Activated naive CD8-positive, alpha-beta T cell treated with anti-CD3 and anti-CD28 coated beads, Interleukin-2, amount 10 ng/mL, durations not matched to agents 7 days and 5 days (primary cell): ENCODE measurements around the gene TNS4. TPM values are rescaled to one million over a fixed set of nuclear protein-coding genes. Genes with fewer than 3 reads are reported as not detected.

ENCODE experiments used
- ATAC-seq: fragments of 150-1000 bp; cut with Tn5 transposase; one replicate; pipeline ENCODE4 v1.10.0; 2021; ENCODE audit warnings: low read depth, moderate library complexity
- POLR2A ChIA-PET: fragments of 350-600 bp; sonication (Branson Sonifier 250); formaldehyde crosslinking; loops from one replicate; lab custom pipeline; 2021; ENCODE audit warnings: antibody characterized with exemption; lab: Charles Lee
- DNase-seq: peaks from one replicate; pipeline ENCODE4 v3.0.0; 2021
- H3K27ac Mint-ChIP-seq: one replicate; pipeline ENCODE4 v1.8.0; 2022; ENCODE audit warnings: mild to moderate bottlenecking, mixed read lengths
- H3K27me3 Mint-ChIP-seq: one replicate; pipeline ENCODE4 v1.8.0; 2022; ENCODE audit warnings: mild to moderate bottlenecking, moderate library complexity, mixed read lengths
- H3K36me3 Mint-ChIP-seq: one replicate; pipeline ENCODE4 v1.8.0; 2021; ENCODE audit warnings: mild to moderate bottlenecking, mixed read lengths
- H3K4me1 Mint-ChIP-seq: one replicate; pipeline ENCODE4 v1.8.0; 2021; ENCODE audit warnings: mixed read lengths
- H3K4me3 Mint-ChIP-seq: one replicate; pipeline ENCODE4 v1.8.0; 2022; ENCODE audit warnings: mild to moderate bottlenecking, moderate library complexity, mixed read lengths
- H3K9me3 Mint-ChIP-seq: one replicate; pipeline ENCODE4 v1.8.0; 2021; ENCODE audit warnings: mixed read lengths
- total RNA-seq, 2 experiments: library from RNA; stranded (reverse); gene quantifications; one replicate each; pipeline ENCODE4 v1.2.3, GENCODE V29; 2021

The TNS4 gene
- total RNA-seq, 2 experiments from 2014 or later: 9.0 to 9.7 TPM

DNA sequence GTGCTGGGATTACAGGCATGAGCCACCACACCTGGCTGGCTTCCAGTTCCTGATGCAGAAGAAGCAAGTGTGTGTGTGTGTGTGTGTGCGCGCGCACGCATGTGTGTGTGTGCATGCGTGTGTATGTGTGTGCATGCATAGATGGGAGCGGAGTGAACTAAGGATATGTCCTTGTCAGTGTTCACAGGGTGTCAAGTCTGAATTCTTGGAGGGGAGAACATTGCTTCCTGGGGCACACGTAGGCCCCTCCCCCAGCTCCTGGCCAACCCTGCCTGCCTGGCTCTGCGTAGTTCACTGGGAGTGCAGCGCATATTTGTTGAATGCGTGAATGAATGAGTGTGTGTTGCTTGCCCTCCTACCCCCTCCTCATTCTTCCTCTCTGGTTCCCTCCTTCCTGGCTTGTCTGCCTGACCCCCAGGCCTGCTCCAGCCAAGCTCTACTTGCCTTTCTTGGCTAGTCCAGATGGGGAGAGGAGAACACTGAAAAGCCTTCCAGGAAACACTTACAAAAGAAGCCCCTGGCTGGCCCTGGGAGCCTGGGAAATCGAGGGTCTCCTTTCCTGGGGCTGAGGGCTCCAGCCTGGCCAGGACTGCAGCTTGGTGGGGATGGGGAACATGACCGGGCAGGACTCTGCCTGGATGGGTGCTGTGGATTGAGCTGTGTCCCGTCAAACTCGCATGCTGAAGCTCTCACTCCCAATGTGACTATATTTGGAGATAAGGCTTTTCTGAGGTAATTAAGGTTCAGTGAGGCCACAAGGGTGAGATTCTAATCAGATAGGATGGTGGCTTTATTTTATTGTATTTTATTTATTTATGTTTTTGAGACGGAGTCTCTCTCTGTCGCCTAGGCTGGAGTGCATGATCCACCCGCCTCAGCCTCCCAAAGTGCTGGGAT is 30.2 kb downstream of the TNS4 start:
- Mint-ChIP-seq H3K36me3 (peaks cover 5% of the 10 kb centered on the region), H3K4me3 (no peak overlapping the region), H3K27me3 (peaks cover 21% of the 10 kb centered on the region), H3K9me3 (no peaks in the 10 kb centered on the region), H3K4me1 (peaks cover 4% of the 10 kb centered on the region), H3K27ac (no peak overlapping the region)
- ATAC-seq: no peak
- no peak for DNase-seq
- POLR2A ChIA-PET: interaction anchor here (0.5 kb wide), 1 partner anchor 62 kb away, joined by 3 read pairs; no protein-coding TSS in a partner anchor

DNA sequence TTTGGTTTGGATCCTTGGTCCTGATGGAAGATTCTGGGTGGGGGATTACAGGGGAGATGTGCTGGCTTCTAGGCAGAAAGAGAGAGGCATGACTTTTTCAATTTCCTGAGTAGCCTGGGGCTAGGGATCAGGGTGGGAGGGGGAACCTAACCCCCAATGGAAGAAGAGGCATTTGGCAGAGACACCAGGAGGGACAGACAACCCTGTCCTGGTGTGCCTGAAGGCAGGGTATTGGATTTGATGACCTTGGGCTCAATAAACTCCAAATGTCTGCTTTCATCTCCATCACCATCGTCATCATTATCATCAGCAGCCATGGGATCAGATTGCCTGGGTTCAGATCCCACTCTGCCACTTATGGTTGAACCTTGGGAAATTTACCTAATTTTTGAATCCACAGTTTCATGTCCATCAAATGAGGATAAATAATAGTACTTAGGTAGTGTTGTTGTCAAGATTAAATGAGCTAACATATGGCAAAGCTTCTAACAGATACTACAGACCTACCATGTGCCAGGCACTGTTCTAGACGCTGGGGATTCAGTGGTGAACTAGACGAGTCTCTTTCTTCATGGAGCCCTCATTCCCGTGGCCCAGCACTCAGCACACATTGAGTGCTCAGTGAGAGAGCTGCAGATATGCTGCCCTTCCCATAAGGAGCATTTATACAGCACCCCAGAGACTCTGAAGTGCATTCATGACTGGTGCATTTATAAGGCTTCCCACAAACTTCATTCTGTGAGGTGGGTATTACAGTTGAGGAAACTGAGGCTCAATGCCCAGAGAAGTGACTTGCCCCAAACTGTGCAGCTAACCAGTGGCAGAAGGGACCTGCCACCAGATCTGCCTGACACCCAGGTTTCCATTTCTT is 31.4 kb downstream of the TNS4 start:
- H3K36me3 Mint-ChIP-seq: peaks cover 5% of the 10 kb centered on the region
- H3K27me3 Mint-ChIP-seq: peaks cover 23% of the 10 kb centered on the region
- POLR2A ChIA-PET: no interaction called here
- peak overlapping the region; percentile 67 for H3K27ac Mint-ChIP-seq
- no peak for DNase-seq
- H3K9me3 Mint-ChIP-seq: no peaks in the 10 kb centered on the region
- H3K4me1 Mint-ChIP-seq: peaks cover 3% of the 10 kb centered on the region
- ATAC-seq: no peak
- H3K4me3 Mint-ChIP-seq: no peak overlapping the region

DNA sequence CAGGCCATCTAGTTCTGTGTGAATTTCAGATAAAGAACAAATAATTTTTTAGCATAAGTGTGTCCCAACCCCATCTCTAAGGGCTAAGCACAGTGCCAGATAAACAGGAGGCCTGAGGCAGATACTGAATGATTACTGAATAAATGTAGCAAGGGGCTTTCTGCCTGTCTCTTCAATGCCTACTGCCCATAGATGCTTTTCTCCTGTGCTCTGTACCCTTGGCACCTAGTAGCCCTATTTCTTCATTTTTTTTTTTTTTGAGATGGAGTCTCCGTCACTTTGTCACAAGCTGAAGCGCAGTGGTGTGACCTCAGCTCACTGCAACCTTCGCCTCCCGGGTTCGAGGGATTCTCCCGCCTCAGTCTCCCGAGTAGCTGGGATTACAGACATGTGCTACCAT is 32.9 kb downstream of the TNS4 start:
- ATAC-seq (no peak), DNase-seq (no peak)
- Mint-ChIP-seq H3K4me1 (peaks cover 3% of the 10 kb centered on the region), H3K4me3 (no peak overlapping the region), H3K27ac (no peak overlapping the region), H3K36me3 (peaks cover 5% of the 10 kb centered on the region), H3K27me3 (peaks cover 21% of the 10 kb centered on the region), H3K9me3 (no peaks in the 10 kb centered on the region)
- POLR2A ChIA-PET: interaction anchor here (1.1 kb wide), 1 partner anchor 59 kb away, joined by 5 read pairs; no protein-coding TSS in a partner anchor

DNA sequence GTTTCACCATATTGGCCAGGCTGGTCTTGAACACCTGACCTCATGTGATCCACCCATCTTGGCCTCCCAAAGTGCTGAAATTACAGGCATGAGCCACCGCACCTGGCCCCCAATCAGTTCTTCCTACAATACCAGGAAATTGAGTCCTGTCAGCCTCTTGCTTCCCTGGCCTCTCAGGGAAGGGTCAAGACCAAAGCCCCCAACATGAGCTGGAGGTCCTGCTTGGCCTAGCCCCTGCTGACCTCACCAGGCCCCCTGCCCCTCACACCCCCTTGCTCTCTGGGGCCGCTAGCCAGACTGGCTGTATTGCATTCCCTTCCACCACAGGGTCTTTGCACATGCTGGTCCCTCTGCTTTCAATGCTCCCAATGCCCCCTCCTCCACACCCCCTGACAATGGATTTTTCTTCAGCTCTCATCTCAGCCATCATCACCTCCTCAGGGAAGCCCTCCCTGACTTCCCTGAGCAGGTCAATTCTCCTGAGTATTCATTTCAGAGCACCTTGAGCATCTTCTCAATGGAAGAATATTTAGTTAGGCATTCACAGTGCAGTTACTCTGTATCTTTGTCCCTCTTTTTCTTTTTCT is 34.0 kb downstream of the TNS4 start:
- Mint-ChIP-seq H3K36me3 (no peaks in the 10 kb centered on the region), H3K9me3 (no peaks in the 10 kb centered on the region), H3K4me1 (peaks cover 3% of the 10 kb centered on the region), H3K27ac (no peak overlapping the region), H3K27me3 (peaks cover 21% of the 10 kb centered on the region), H3K4me3 (no peak overlapping the region)
- POLR2A ChIA-PET: interaction anchor here (0.7 kb wide), 1 partner anchor 1199 kb away, joined by 3 read pairs; no protein-coding TSS in a partner anchor
- DNase-seq (no peak), ATAC-seq (no peak)

DNA sequence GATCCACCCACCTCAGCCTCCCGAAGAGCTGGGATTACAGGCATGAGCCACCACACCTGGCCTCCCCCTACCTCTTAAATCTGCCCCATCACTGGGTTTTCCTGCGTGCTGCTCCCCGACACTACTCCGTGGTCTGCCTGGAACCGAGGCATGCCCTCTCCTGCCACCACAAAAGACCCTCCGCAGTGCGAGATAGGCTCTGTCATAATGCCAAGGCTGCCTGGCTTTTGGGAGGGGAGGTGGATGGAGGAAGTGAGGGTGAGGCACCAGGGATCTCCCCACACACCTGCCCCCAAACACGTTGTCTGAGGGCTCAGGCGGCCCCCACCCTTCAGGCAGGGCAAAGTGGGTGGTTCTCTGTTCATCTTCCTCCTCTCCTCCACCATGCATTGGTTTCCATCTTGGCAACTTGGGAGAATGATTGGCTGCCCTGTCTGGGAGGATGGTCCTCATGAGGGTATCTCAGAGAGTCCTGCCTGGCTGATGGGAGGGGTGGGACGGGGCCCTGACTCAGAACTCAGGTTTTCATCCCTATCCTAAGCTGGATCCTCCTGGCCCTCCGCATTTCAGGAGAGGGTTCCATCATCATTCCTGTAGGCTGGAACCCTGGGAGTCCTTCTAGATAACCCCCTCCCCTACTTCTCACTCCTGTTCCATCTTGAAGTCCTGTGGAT is 35.0 kb downstream of the TNS4 start:
- Mint-ChIP-seq H3K27ac (no peak overlapping the region), H3K4me1 (peaks cover 3% of the 10 kb centered on the region), H3K27me3 (peaks cover 21% of the 10 kb centered on the region), H3K36me3 (no peaks in the 10 kb centered on the region), H3K9me3 (no peaks in the 10 kb centered on the region), H3K4me3 (no peak overlapping the region)
- ATAC-seq (no peak), DNase-seq (no peak)
- POLR2A ChIA-PET: no interaction called here

DNA sequence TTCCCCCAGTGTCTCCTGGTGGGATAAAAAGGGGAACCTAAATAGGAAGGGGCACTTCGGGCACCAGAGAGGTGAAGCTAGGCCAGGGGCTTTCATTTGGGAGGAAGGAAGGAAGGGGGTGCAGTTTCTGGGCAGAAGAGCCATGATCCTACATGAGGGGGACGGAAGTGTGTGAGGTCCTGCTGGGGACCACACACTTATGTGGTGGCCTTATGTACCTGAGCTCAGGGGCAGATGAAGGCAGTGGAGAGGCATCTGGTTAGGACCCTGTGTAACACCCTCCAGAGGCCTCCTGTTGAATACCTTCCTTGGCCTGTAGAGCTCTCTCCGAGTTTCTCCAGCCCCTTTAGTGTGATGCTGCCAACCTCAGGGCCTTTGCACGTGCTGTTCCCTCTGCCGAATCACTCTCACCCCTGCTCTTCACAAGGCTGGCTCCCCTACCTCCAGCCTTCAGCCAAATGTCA is 37.0 kb downstream of the TNS4 start:
- H3K27ac Mint-ChIP-seq: no peak overlapping the region
- peaks cover 13% of the 10 kb centered on the region for H3K27me3 Mint-ChIP-seq
- no peaks in the 10 kb centered on the region for H3K36me3 Mint-ChIP-seq
- POLR2A ChIA-PET: interaction anchor here (1.4 kb wide), 1 partner anchor 69 kb away, joined by 5 read pairs; no protein-coding TSS in a partner anchor
- H3K9me3 Mint-ChIP-seq: no peaks in the 10 kb centered on the region
- H3K4me3 Mint-ChIP-seq: no peak overlapping the region
- peaks cover 1% of the 10 kb centered on the region for H3K4me1 Mint-ChIP-seq
- DNase-seq: no peak
- no peak for ATAC-seq

DNA sequence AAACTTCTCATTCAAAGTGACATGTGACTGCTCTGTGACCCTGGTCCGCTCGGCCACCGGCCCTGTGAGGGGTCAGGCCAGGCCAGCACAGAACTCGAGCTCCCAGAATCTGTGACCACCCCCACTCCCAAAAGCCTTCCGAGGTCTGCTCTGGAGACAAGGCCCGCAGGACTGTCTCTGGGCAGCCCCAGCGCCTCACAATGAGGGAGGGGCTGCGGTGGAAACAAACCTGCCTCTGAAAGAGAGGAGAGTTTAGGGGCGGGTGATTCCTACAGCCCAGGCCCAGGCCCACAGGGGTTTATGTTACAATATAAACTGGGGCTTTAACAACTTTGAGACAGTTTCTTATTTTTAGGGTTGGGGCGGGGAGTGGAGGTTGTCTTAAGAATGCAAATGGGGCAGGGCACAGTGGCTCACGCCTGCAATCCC is 38.3 kb downstream of the TNS4 start:
- H3K27ac Mint-ChIP-seq: no peak overlapping the region
- POLR2A ChIA-PET: no interaction called here
- H3K4me1 Mint-ChIP-seq: peaks cover 1% of the 10 kb centered on the region
- H3K9me3 Mint-ChIP-seq: no peaks in the 10 kb centered on the region
- ATAC-seq (no peak), DNase-seq (no peak)
- peaks cover 10% of the 10 kb centered on the region for H3K27me3 Mint-ChIP-seq
- H3K4me3 Mint-ChIP-seq: no peak overlapping the region
- no peaks in the 10 kb centered on the region for H3K36me3 Mint-ChIP-seq

DNA sequence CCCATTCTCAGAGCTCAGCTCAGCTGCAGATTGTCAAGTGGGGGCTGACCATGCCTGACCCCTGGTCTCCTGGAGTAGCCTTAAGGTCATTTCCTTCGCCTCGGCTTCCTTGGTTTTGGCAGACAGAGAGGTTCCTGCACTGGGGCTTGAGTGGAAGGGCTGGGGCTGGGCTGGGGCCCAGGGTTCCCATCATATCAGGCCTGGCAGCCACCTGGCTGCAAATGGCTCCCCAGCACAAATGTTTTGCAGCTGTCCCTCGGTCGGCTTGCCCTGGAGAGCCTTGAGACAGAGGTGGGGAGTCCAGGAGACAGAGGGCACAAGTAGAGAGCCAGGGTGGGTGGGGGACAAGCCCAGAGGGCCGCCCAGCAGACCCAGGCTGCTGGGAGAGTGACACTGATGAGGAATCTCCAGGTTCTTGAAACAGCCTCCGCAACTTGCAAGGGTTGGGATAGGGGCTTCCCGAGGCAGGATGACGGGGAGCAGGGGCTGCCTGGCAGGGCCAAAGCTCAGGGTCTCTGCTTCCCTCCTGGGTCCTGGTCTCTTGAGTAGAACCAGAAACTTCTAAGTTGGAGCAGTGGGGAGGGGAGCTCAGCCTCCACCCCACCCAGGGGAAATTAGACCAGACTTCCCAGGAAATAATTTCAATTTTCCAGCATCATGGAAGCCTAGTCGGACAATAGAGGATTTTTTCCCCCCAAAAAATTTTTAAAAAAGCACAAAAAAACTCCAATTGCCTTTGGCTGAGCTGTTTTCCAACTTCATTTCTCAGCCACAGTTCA is 38.9 kb downstream of the TNS4 start:
- Mint-ChIP-seq H3K4me1 (peaks cover 1% of the 10 kb centered on the region), H3K27me3 (peaks cover 10% of the 10 kb centered on the region), H3K27ac (peak overlapping the region; percentile 34), H3K4me3 (no peak overlapping the region), H3K9me3 (no peaks in the 10 kb centered on the region), H3K36me3 (peaks cover 2% of the 10 kb centered on the region)
- no peak for ATAC-seq
- POLR2A ChIA-PET: no interaction called here
- no peak for DNase-seq

DNA sequence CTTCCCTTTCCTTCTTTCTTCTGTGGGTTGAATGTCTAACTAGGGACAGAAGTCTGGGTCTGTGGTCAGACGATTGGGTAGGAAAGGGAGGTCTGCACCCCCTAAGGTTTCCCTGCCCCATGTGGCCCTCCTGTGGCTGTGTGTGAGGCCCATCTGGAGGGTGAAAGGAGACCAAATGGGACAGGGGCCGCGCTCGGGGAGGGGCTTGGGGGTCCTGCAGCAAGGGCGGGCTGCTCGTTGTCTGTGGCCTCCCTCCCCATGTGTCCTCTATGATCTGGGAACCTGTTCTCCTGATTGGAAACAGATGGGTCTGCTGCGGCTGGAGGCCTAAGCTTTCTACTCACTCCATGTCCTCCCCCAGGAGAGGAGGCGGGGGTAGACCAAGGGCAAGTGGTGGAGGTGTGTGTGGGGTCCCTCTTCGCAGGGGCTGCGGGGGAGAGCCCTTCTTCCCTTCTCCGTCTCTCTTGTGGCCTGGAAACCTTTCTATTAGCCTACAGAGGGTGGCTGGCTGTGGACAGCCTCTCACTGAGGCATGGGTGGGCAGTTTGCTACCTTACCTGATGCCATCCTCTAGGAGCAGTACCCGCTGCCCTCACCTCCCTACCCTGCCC is 39.6 kb downstream of the TNS4 start:
- POLR2A ChIA-PET: no interaction called here
- Mint-ChIP-seq H3K27ac (peak overlapping the region; percentile 34), H3K36me3 (peaks cover 2% of the 10 kb centered on the region), H3K4me3 (no peak overlapping the region), H3K27me3 (peaks cover 4% of the 10 kb centered on the region), H3K4me1 (peaks cover 1% of the 10 kb centered on the region), H3K9me3 (no peaks in the 10 kb centered on the region)
- ATAC-seq (no peak), DNase-seq (no peak)

DNA sequence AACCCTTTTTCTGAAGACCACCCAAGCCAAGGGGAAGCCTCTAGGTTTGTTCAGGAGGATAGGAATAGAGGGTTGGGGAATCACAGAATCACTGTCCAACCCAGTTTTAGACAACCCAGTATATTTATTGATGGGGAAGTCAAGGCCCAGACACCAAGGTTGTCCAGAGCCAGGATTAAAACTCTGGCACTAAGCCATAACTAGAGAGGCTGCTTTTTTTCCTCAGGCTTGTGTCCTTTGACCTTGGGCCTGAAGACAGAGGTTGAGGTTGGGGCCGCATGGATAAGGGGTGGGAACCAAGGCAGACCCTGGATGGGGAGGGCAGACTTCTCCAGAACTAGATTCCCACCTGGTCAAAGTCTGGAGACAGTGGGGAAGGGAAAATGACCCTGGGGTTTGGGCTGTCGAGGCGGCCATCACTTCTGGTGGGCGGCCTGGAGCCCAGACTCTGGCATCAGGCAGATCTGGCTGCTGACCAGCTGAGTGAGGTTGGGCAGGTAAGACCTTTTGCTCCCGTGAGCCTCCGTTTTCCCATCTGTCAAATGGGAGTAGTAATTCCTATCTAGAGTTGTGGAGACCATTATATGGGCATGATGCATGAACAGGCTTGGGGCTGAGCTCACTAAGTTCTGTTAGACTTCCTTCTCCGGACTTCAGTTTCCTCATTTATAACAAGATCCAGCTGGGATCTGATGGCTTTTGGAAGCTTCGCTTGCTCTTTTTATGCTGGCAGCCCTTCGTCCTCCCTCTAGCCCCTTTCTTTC is 40.3 kb downstream of the TNS4 start:
- DNase-seq: no peak
- Mint-ChIP-seq H3K4me3 (no peak overlapping the region), H3K27ac (no peak overlapping the region), H3K9me3 (no peaks in the 10 kb centered on the region), H3K27me3 (peaks cover 2% of the 10 kb centered on the region), H3K4me1 (no peaks in the 10 kb centered on the region), H3K36me3 (peaks cover 2% of the 10 kb centered on the region)
- POLR2A ChIA-PET: interaction anchor here (0.6 kb wide), 1 partner anchor 27 kb away, joined by 3 read pairs; no protein-coding TSS in a partner anchor
- ATAC-seq: no peak

DNA sequence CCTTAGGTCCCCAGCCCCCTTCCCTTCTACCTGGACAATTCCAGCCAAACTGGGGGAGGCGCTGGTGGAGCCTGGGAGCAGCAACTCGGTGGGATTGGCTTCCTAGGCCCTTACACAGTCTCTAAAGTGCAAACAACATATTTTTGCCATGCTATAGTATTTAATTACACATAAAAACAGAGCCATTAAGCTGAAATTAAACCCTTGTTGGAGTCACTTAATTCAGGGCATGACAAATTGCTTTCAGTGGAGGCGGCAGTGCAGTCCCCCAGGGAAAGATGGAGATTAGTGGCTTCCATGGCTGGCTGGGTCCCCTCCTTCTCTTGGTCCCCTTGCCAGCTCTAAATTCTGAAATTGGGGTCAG is 40.8 kb downstream of the TNS4 start:
- Mint-ChIP-seq H3K4me3 (no peak overlapping the region), H3K27ac (no peak overlapping the region), H3K9me3 (no peaks in the 10 kb centered on the region), H3K27me3 (no peaks in the 10 kb centered on the region), H3K4me1 (peaks cover 2% of the 10 kb centered on the region), H3K36me3 (peaks cover 7% of the 10 kb centered on the region)
- no peak for ATAC-seq
- POLR2A ChIA-PET: interaction anchor here (0.6 to 1.0 kb wide), 2 partner anchors 16 to 26 kb away, joined by 3 read pairs; no protein-coding TSS in a partner anchor
- no peak for DNase-seq
